ENCODE data around the gene SETDB1. TPM values are rescaled to one million over a fixed set of nuclear protein-coding genes. Genes with fewer than 3 reads are reported as not detected.

Gene SETDB1
- total RNA-seq, 1 experiment from 2014 or later = 51.1 TPM

DNA sequence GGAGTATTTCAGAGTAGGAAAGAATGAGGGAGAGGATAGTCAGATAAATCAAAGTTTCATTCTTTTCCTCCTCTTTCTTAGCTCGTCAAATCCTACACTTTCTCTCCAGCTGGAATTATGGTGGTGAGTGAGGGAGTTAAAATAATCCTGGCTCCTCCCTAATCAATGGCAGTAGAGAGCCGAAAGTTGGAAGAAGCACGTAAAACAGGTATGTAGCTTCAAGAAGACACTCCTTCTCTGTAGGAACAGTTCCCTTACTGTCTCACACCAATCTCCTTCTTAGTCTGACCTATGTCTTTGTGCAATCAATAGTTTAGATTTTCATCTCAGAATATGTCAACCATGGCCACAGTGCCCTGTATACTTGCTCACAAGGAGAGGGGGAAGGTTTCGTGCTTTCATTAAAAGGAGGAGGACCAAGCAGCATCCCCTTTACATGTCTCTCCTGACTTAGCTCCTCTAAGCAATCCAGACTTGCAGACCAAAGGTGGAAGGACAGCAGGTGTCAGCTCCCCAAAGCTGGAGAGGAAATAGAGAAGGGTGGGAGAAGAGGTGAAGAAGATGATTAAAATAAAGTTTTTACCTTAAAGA lies 79.7 kb downstream of the SETDB1 start:
- no peaks in the 10 kb centered on the region for H3K9me3 ChIP-seq (ENCODE audit: insufficient read depth, low read depth)
- H3K4me1 ChIP-seq (replicated peaks; ENCODE audit: insufficient read depth) = peaks cover 56% of the 10 kb centered on the region
- intact Hi-C loops (cut with micrococcal nuclease; ENCODE audit: unreplicated experiment) = loop anchor here (5.0 kb wide), 3 partner anchors 161 to 749 kb away; partner anchors contain the start of genes CA14, LYSMD1 and SCNM1
- BruUV-seq (replicated peaks) = no TSS peak
- ChIA-PET POLR2A (ENCODE audit: unreplicated experiment) (interaction anchor here (0.6 to 1.5 kb wide), 7 partner anchors 24 to 796 kb away, joined by 3 to 14 read pairs (median 4); partner anchors contain the start of genes ANXA9 and GOLPH3L), CTCF (interaction anchor here (0.6 to 2.1 kb wide), 4 partner anchors 8 to 84 kb away, joined by 3 to 11 read pairs (median 4); partner anchors contain the start of gene ANXA9)
- peak overlapping the region; percentile 86 for H3K4me2 ChIP-seq
- H2AFZ ChIP-seq = peak overlapping the region; percentile 81
- TF ChIP-seq, protein P1, sequence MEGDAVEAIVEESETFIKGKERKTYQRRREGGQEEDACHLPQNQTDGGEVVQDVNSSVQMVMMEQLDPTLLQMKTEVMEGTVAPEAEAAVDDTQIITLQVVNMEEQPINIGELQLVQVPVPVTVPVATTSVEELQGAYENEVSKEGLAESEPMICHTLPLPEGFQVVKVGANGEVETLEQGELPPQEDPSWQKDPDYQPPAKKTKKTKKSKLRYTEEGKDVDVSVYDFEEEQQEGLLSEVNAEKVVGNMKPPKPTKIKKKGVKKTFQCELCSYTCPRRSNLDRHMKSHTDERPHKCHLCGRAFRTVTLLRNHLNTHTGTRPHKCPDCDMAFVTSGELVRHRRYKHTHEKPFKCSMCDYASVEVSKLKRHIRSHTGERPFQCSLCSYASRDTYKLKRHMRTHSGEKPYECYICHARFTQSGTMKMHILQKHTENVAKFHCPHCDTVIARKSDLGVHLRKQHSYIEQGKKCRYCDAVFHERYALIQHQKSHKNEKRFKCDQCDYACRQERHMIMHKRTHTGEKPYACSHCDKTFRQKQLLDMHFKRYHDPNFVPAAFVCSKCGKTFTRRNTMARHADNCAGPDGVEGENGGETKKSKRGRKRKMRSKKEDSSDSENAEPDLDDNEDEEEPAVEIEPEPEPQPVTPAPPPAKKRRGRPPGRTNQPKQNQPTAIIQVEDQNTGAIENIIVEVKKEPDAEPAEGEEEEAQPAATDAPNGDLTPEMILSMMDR (conservative IDR thresholded peaks at IDR 0.05) = no peak
- TF ChIP-seq EZH2 (IDR thresholded peaks at IDR 0.05; ENCODE audit: low read depth) = no peak
- no peaks in the 10 kb centered on the region for H3K36me3 ChIP-seq (ENCODE audit: low read depth)
- H3F3A ChIP-seq (ENCODE audit: insufficient read depth, low read depth) = peaks cover 28% of the 10 kb centered on the region
- no peaks in the 10 kb centered on the region for H3K9me2 ChIP-seq (ENCODE audit: insufficient read depth)
- H3K27me3 ChIP-seq (ENCODE audit: insufficient read depth, low read depth) = no peaks in the 10 kb centered on the region
- peaks cover 23% of the 10 kb centered on the region for H3K79me2 ChIP-seq (ENCODE audit: low read depth)
- H4K20me1 ChIP-seq (ENCODE audit: insufficient read depth) = no peaks in the 10 kb centered on the region
- DNase-seq = no peak
- peak overlapping the region; percentile 56; the same call in 1 of the 2 replicates for H3K4me3 ChIP-seq
- H3K27ac ChIP-seq = peak overlapping the region; percentile 68

DNA sequence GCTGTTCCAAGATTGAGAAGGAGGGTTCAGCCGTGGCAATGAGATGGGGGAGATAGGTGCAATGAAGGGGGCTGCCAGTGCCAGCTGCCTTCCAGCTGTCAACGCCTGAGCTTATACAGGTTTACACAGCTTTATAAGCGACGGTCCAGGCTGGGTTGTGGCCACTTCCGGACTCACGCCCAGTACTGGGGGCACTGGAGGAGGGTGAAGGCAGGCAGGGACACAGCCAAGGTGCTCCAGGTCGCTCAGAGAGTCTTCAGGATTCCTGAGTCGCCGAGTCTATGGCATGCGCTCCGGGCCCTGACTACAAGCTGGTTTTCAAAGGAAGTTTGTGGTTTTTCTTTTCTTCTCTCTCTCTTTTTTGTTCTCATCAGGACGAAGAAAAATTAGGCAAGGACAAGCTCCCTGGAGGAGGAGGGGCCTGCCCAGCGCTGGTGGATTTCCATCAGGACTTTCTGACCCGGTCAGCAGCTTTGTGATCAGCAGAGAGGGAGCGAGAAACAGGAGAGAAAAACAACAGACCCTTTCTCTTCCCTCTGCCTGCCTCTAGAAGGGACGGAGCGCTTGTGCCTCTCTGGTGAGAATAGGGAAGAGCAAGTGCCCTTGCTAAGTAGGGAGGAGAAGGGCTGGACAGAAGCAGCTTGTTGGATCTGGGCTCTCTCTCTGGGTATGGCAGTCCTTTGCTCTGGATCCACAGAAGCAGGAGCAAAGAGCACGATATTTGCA lies 80.3 kb downstream of the SETDB1 start, which contains the start of gene MINDY1:
Gene MINDY1 (minus strand): TSS at position 576 of the 726 bp plus-strand sequence. CDS start 4,285 bp downstream, outside the sequence.
- TF ChIP-seq, protein P1 (conservative IDR thresholded peaks at IDR 0.05) = peak; percentile 68
- no peak for TF ChIP-seq EZH2 (IDR thresholded peaks at IDR 0.05; ENCODE audit: low read depth)
- intact Hi-C loops (cut with micrococcal nuclease; ENCODE audit: unreplicated experiment) = loop anchor here (1.0 to 5.0 kb wide), 4 partner anchors 52 to 749 kb away; partner anchors contain the start of genes CA14, LYSMD1 and SCNM1
- Histone ChIP-seq H2AFZ (peak within 1 kb of the TSS; percentile 81), H3K4me2 (peak within 1 kb of the TSS; percentile 86), H3K79me2 (ENCODE audit: low read depth) (peaks cover 24% of the 10 kb centered on the region), H3K4me3 (peak within 1 kb of the TSS; percentile 56; the same call in 1 of the 2 replicates), H3K27ac (peak within 1 kb of the TSS; percentile 68), H4K20me1 (ENCODE audit: insufficient read depth) (no peaks in the 10 kb centered on the region), H3K9me2 (ENCODE audit: insufficient read depth) (no peaks in the 10 kb centered on the region), H3K4me1 (replicated peaks; ENCODE audit: insufficient read depth) (peaks cover 56% of the 10 kb centered on the region), H3K36me3 (ENCODE audit: low read depth) (no peaks in the 10 kb centered on the region), H3F3A (ENCODE audit: insufficient read depth, low read depth) (peaks cover 28% of the 10 kb centered on the region), H3K9me3 (ENCODE audit: insufficient read depth, low read depth) (no peaks in the 10 kb centered on the region), H3K27me3 (ENCODE audit: insufficient read depth, low read depth) (no peaks in the 10 kb centered on the region)
- CTCF ChIA-PET = interaction anchor here (0.5 to 2.1 kb wide), 4 partner anchors 9 to 26 kb away, joined by 3 to 11 read pairs (median 6); partner anchors contain the start of gene ANXA9
- TSS peak; percentile 38 for BruUV-seq (replicated peaks)
- POLR2A ChIA-PET (ENCODE audit: unreplicated experiment) = interaction anchor here (0.5 to 1.5 kb wide), 10 partner anchors 25 to 796 kb away, joined by 3 to 14 read pairs (median 4); partner anchors contain the start of genes ANXA9, BNIPL and GOLPH3L
- DNase-seq = peak; percentile 64 to 72

DNA sequence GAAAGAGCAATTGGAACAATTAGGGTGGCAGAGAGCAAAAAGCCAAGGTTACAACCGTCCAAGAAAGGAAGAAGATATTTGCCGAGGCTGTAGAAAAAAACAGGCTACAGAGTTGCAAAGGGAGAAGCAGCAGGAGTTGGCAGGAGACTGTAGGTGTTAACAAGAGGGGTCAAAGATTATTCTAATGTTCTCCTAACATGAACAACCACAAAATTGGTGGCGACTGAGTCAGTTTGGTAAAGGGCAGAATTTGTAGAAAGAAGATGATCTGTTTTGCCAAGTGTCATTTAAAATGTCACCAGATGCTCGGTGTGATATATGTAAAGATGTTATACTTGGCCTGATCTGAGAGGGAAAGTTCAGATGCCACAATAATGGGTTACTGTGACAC lies 81.7 kb downstream of the SETDB1 start:
- no peaks in the 10 kb centered on the region for H3K9me2 ChIP-seq (ENCODE audit: insufficient read depth)
- H3K27me3 ChIP-seq (ENCODE audit: insufficient read depth, low read depth) = no peaks in the 10 kb centered on the region
- H3K79me2 ChIP-seq (ENCODE audit: low read depth) = peaks cover 24% of the 10 kb centered on the region
- H3K9me3 ChIP-seq (ENCODE audit: insufficient read depth, low read depth) = no peaks in the 10 kb centered on the region
- ChIA-PET POLR2A (ENCODE audit: unreplicated experiment) (no interaction called here), CTCF (no interaction called here)
- peak overlapping the region; percentile 68 for H3K27ac ChIP-seq
- peak overlapping the region; percentile 37; the same call in 1 of the 2 replicates for H3K4me3 ChIP-seq
- no TSS peak for BruUV-seq (replicated peaks)
- peaks cover 28% of the 10 kb centered on the region for H3F3A ChIP-seq (ENCODE audit: insufficient read depth, low read depth)
- no peak for DNase-seq
- intact Hi-C loops (cut with micrococcal nuclease; ENCODE audit: unreplicated experiment) = loop anchor here (1.0 to 5.0 kb wide), 5 partner anchors 39 to 751 kb away; partner anchors contain the start of genes C1orf56, CA14, LYSMD1 and SCNM1
- no peaks in the 10 kb centered on the region for H4K20me1 ChIP-seq (ENCODE audit: insufficient read depth)
- H3K4me1 ChIP-seq (replicated peaks; ENCODE audit: insufficient read depth) = peaks cover 56% of the 10 kb centered on the region
- peak overlapping the region; percentile 86 for H3K4me2 ChIP-seq
- H2AFZ ChIP-seq = peak overlapping the region; percentile 50; the same call in 1 of the 2 replicates
- H3K36me3 ChIP-seq (ENCODE audit: low read depth) = no peaks in the 10 kb centered on the region
- TF ChIP-seq, protein P1 (conservative IDR thresholded peaks at IDR 0.05) = no peak
- no peak for TF ChIP-seq EZH2 (IDR thresholded peaks at IDR 0.05; ENCODE audit: low read depth)
